Suprapubic skin (tissue), 4 donors: ENCODE data around the gene GZMM. TPM values are rescaled to one million over a fixed set of nuclear protein-coding genes. Genes with fewer than 3 reads are reported as not detected.

ENCODE experiments used
- DNase-seq, 2 donors: peaks; one replicate each; pipeline ENCODE4 v3.0.0-alpha.2; 2019; ENCODE audit warnings: low spot score in 2 of 2
- H3K27ac ChIP-seq: fragments of 200-600 bp; sonication (generic); one replicate; pipeline ENCODE4 v1.5.1; 2019
- H3K27me3 ChIP-seq: fragments of 200-600 bp; sonication (generic); one replicate; pipeline ENCODE4 v1.5.1; 2019
- H3K36me3 ChIP-seq: fragments of 200-600 bp; sonication (generic); one replicate; pipeline ENCODE4 v1.5.1; 2019
- H3K4me1 ChIP-seq: fragments of 200-600 bp; sonication (generic); one replicate; pipeline ENCODE4 v1.5.1; 2019
- H3K4me3 ChIP-seq: fragments of 200-600 bp; sonication (generic); one replicate; pipeline ENCODE4 v1.5.1; 2019; ENCODE audit warnings: mild to moderate bottlenecking
- H3K9me3 ChIP-seq: fragments of 200-600 bp; sonication (generic); one replicate; pipeline ENCODE4 v1.5.1; 2019
- EP300 ChIP-seq: sonication (generic); formaldehyde crosslinking; IDR thresholded peaks from one replicate; pipeline ENCODE4 v1.6.1; 2017; ENCODE audit warnings: antibody characterized with exemption
- POLR2A ChIP-seq, 2 donors: fragments of 450-650 bp; IDR thresholded peaks; one replicate each; pipeline ENCODE4 v1.6.1; 2017; ENCODE audit warnings: antibody characterized with exemption in 2 of 2, mild to moderate bottlenecking in 2 of 2, moderate library complexity in 2 of 2
- POLR2AphosphoS5 ChIP-seq, 3 donors: sonication (generic); formaldehyde crosslinking; IDR thresholded peaks; one replicate each; pipeline ENCODE4 v1.6.1; 2017; ENCODE audit warnings: antibody characterized with exemption in 3 of 3
- WGBS: methylation state at CpG from one replicate; pipeline ENCODE4 v1.1.5; 2018; 5-methylcytosine and 5-hydroxymethylcytosine counted together
- total RNA-seq, 4 donors: library from RNA; depleted of rRNA; stranded (reverse); fragments of >200 nt; gene quantifications; one replicate each; pipeline ENCODE4 v1.1.0, GENCODE V29; 2016
- TF ChIP-seq, protein P1 (sequence below), 2 donors: fragments of 200-600 bp in 1 of 2; fragments of 450-650 bp in 1 of 2; sonication (generic) in 1 of 2; IDR thresholded peaks; one replicate each; pipeline ENCODE4 v1.5.1; 2016 to 2019; ENCODE audit warnings: antibody characterized with exemption in 2 of 2, mild to moderate bottlenecking in 1 of 2, moderate library complexity in 1 of 2

GZMM gene
- total RNA-seq, 4 donors from 2014 or later, result 0.97 TPM; not detected in 3

DNA sequence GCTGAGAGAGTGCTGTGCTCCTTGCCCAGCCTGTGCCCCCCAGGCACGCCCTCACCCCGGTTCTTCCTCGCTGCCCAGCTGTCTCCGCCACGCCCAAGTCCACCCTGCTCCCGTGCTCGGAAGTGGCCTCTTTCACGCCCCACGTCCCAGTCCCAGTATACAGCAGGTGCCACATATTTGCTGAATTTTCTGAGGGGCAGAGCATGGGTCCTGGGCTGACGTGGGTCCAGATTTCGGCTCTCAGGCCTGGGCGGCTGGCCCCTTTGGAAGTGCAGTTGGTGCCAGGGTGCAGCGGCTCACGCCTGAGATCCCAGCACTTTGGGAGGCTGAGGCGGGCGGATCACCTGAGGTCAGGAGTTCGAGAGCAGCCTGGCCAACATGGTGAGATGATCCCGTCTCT is 49.2 kb downstream of the GZMM start:
- no peaks in the 10 kb centered on the region for H3K9me3 ChIP-seq
- TF ChIP-seq, protein P1, sequence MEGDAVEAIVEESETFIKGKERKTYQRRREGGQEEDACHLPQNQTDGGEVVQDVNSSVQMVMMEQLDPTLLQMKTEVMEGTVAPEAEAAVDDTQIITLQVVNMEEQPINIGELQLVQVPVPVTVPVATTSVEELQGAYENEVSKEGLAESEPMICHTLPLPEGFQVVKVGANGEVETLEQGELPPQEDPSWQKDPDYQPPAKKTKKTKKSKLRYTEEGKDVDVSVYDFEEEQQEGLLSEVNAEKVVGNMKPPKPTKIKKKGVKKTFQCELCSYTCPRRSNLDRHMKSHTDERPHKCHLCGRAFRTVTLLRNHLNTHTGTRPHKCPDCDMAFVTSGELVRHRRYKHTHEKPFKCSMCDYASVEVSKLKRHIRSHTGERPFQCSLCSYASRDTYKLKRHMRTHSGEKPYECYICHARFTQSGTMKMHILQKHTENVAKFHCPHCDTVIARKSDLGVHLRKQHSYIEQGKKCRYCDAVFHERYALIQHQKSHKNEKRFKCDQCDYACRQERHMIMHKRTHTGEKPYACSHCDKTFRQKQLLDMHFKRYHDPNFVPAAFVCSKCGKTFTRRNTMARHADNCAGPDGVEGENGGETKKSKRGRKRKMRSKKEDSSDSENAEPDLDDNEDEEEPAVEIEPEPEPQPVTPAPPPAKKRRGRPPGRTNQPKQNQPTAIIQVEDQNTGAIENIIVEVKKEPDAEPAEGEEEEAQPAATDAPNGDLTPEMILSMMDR (IDR thresholded peaks at IDR 0.05), result no peak
- TF ChIP-seq POLR2AphosphoS5 (IDR thresholded peaks at IDR 0.05), result no peak
- no peak for TF ChIP-seq POLR2A (IDR thresholded peaks at IDR 0.05)
- no peak for TF ChIP-seq EP300
- 87% methylated on average over 17 of the region's 18 CpGs for WGBS
- no peak for DNase-seq
- peaks cover 69% of the 10 kb centered on the region for H3K27me3 ChIP-seq
- no peak overlapping the region for H3K27ac ChIP-seq
- no peak overlapping the region for H3K4me3 ChIP-seq
- no peaks in the 10 kb centered on the region for H3K36me3 ChIP-seq
- peaks cover 30% of the 10 kb centered on the region for H3K4me1 ChIP-seq

DNA sequence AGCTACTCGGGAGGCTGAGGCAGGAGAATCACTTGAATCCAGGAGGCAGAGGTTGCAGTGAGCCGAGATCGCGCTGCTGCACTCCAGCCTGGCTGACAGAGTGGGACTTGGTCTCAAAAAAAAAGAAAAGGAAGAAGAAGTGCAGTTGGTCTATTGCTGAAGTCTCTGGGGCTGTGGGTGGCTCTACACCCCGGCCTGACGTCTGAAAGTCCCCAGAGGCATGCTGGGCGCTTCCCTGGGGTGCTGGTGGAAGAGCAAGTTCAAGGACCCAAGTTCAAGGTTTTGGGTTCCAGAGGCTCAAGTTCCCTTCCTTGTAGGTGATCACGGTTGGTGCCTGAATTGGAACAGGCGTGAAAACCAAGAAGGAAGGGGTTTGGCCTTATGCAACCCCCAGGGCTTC is 49.7 kb downstream of the GZMM start:
- DNase-seq, result no peak
- TF ChIP-seq, protein P1 (IDR thresholded peaks at IDR 0.05), result no peak
- TF ChIP-seq EP300, result no peak
- TF ChIP-seq POLR2A (IDR thresholded peaks at IDR 0.05), result no peak
- TF ChIP-seq POLR2AphosphoS5 (IDR thresholded peaks at IDR 0.05), result no peak
- peaks cover 64% of the 10 kb centered on the region for H3K27me3 ChIP-seq
- H3K9me3 ChIP-seq, result no peaks in the 10 kb centered on the region
- H3K27ac ChIP-seq, result no peak overlapping the region
- 51% methylated on average over 9 of the region's 9 CpGs for WGBS
- H3K36me3 ChIP-seq, result no peaks in the 10 kb centered on the region
- no peak overlapping the region for H3K4me3 ChIP-seq
- peaks cover 25% of the 10 kb centered on the region for H3K4me1 ChIP-seq

DNA sequence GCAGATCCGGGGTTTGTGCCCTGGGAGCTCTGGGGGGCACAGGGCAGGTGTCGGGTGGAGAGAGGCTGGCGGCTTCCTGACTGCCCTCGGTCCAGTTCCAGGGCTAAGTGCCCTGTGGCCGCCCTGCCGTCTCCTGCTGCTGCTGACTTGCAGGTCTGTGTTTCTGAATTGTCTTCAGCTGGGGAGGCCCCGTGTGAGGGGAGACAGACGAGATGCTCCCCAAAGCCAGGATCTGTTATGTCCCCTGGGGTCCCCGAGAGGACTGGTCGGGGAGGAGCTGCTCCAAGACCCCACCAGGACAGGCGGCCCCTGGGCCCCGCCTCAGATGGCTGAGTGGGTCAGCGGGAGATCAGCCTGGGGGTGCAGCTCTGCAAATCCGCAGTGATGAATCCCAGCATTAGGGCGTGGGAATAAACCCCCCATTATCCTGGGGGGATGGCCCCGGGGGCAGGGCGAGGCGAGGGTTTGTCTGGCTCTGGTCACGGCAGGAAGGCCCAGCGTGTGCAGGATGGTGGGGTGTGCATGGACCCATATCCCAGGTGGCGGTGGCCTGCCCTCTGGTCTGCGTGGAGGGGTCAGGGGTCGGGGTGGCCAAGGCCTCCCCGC is 50.5 kb downstream of the GZMM start:
- H3K4me1 ChIP-seq, result peaks cover 16% of the 10 kb centered on the region
- TF ChIP-seq, protein P1 (IDR thresholded peaks at IDR 0.05), result no peak
- TF ChIP-seq POLR2AphosphoS5 (IDR thresholded peaks at IDR 0.05) (no peak), EP300 (no peak), POLR2A (IDR thresholded peaks at IDR 0.05) (no peak)
- 72% methylated on average over 20 of the region's 24 CpGs for WGBS
- H3K27me3 ChIP-seq, result peaks cover 56% of the 10 kb centered on the region
- no peaks in the 10 kb centered on the region for H3K9me3 ChIP-seq
- H3K36me3 ChIP-seq, result no peaks in the 10 kb centered on the region
- H3K4me3 ChIP-seq, result no peak overlapping the region
- no peak for DNase-seq
- H3K27ac ChIP-seq, result no peak overlapping the region

DNA sequence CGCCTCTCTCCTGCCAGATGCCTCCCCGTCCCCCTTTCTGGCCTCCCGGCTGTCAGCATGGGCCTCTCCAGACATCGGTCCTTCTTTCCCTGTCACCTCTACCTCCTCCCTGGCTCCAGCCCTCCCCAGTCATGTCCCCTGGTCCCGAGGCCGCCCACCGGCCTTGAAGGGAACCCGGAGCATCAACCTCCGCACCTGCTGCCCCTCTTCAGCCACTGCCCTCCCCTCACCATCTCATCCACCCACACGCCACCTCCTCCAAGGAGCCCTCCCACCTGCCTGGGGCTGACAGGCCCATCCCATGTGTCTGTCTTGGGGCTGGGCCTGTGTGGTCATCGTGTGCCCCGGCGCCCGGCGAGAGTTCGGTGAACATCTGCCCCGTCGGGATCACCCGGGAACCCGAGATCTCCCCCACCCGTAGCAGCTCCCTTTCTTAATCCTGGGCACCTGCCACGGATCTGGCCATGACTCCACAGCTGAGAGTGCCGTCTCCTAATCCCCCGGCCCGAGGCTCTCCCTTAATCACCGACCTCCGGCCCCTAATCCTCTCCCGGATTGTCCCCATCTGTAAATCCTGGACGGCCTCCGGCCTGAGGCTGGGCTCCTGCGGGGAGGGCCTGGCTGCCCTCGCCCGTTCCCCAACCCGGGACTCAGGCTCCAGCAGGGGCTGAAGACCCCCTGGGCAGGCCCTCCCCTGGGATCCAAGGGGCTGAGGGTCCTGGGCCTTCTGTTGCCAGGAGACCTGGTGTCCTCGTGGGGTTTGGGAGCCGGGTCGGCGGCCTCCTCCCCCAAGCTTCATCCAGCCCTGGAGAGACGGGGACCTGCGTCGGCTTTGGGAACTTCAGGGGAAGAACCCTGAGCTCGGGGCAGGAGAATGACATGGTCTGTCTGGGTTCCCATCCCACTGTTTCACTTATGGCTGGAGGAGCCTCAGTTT is 51.7 kb downstream of the GZMM start:
- Histone ChIP-seq H3K9me3 (no peaks in the 10 kb centered on the region), H3K36me3 (no peaks in the 10 kb centered on the region), H3K27ac (no peak overlapping the region), H3K27me3 (peaks cover 48% of the 10 kb centered on the region), H3K4me3 (no peak overlapping the region), H3K4me1 (peaks cover 10% of the 10 kb centered on the region)
- 70% methylated on average over 26 of the region's 42 CpGs for WGBS
- no peak for DNase-seq
- TF ChIP-seq POLR2A (IDR thresholded peaks at IDR 0.05) (no peak), POLR2AphosphoS5 (IDR thresholded peaks at IDR 0.05) (no peak), EP300 (no peak)
- TF ChIP-seq, protein P1 (IDR thresholded peaks at IDR 0.05), result no peak

DNA sequence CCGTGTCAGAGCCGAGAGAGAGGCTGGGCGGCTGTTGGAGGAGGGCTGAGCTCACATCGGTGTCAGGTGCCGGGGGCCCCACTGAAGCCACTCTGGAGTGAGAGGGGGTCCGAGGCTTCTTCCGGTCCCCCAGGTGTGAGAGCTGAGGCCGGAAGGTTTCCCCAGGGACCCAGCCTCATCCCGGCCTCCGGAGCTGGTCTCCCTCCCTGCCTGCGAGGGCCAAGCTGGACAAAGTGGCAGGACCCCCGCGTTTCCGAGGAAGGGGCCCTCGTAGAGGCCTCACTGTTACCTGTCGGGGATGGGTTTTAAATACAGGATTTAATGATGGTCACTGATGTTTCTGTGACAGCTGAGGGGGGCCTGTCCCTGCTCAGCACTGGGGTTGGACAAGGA is 52.4 kb downstream of the GZMM start:
- no peak for DNase-seq
- H3K9me3 ChIP-seq, result no peaks in the 10 kb centered on the region
- no peak for TF ChIP-seq POLR2AphosphoS5 (IDR thresholded peaks at IDR 0.05)
- TF ChIP-seq, protein P1 (IDR thresholded peaks at IDR 0.05), result no peak
- no peak for TF ChIP-seq EP300
- no peak for TF ChIP-seq POLR2A (IDR thresholded peaks at IDR 0.05)
- WGBS, result no CpG with 5 or more reads among the region's 16 CpGs
- H3K4me1 ChIP-seq, result peaks cover 4% of the 10 kb centered on the region
- no peak overlapping the region for H3K4me3 ChIP-seq
- H3K36me3 ChIP-seq, result no peaks in the 10 kb centered on the region
- peaks cover 42% of the 10 kb centered on the region for H3K27me3 ChIP-seq
- H3K27ac ChIP-seq, result no peak overlapping the region
